GM19438 (cell line): Measurements from ENCODE around the gene RPS4Y1.
"Not testable (repeated sequence)": the region's sequence is repeated elsewhere in the genome, so short reads cannot be mapped to it uniquely, and the experiment has no call there.

Experiments used
- ATAC-seq: cut with Tn5 transposase; IDR thresholded peaks from one replicate; pipeline ENCODE4 v1.9.1; 2021; ENCODE audit warnings: low read depth; ENCODE audit not compliant: unreplicated experiment

The RPS4Y1 gene

GRCh38 chrY:2841471-2841893 lies at the start of gene RPS4Y1:
Gene RPS4Y1, plus strand, starts transcription at chrY:2841602. Its CDS starts 23 bp downstream, at chrY:2841625.
- ATAC-seq, result no peak

DNA sequence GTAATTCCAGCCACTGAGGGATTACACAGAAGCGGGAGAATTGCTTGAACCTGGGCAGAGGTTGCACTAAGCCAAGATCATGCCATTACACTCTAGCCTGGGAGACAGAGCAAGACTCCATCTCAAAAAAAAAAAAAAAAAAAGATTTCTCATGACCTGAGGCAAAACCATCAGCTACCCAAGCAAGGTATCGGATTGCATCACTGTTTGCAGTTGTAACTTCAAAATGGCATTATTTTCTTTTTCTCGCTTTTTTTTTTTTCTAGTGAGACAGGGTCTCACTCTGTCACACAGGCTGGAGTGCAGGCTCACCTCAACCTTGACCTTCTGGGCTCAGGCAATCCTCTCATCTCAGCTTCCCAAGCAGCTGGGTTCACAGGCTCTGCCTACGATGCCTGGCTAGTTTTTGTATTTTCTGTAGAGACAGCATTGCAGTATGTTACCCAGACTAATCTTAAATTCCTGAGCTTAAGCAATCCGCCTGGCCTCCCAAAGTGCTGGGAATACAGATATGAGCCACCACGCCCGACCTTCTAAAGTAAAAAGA lies 44.4 kb upstream of the RPS4Y1 start:
- no peak for ATAC-seq

DNA sequence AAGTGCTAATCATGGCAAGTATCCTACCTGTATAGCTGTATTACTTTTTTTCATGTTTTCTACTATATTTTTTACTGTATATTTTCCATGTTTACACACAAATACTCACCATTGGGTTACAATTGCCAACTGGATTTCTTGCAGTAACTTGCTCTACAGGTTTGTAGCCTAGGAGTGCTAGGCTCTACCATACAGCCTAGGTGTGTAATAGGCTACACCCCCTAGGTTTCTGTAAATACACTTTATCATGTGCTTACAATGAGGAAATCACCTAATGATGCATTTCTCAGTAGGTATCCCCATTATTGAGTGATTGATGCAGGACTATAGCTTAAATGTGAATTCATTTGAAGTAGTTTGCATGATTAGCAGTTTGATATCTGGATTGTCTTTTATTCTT lies 43.4 kb upstream of the RPS4Y1 start:
- ATAC-seq, result no peak

GRCh38 chrY:2800246-2800645 lies 41.2 kb upstream of the RPS4Y1 start:
- ATAC-seq, result no peak

DNA sequence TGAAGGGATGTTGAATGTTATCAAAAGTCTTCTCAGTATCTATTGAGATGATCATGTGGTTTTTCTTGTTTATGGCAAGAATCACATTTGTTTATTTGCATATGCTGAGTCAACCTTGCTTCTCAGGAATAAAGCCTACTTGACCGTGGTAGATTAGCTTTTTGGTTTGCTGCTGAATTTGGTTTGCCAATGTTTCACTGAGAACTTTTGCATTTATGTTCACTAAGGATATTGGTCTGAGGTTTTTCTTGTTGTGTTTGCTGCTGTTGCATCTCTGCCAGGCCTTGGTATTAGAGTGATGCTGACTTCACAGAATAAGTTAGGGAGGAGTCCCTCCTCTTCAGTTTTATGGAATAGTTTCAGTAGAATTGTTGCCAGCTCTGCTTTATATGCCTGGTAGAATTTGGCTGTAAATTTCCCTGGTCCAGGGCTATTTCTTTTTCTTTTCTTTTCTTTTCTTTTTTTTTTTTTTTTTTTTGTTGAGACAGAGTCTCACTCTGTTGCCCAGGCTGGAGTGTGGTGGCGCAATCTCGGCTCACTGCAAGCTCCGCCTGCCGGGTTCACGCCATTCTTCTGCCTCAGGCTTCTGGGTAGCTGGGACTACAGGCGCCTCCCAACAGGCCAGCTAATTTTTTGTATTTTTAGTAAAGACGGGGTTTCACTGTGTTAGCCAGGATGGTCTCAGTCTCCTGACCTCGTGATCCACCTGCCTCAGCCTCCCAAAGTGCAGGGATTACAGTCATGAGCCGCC lies 24.1 kb upstream of the RPS4Y1 start:
- not testable (repeated sequence) for ATAC-seq

DNA sequence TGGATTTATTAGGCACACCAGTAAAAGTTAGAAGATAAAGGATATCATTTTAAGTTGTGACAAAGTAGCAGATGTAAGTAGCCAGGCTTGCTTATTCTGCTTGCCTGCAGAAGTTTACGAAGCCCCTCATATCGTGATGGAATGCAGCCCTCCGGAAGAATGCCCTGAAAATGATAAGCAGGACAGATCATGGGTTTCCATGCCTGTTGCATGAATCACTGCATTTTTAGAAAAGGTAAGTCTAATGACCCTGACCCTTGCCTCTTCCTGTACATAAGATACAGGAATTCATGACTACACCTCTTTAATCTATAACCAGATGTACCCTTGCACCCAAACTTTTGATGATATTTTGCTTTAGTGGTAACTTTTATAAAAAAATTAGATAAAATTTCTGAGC lies 16.9 kb upstream of the RPS4Y1 start:
- no peak for ATAC-seq

- no peak for ATAC-seq
Measured at GRCh38 chrY:2828497-2828896, 12.9 kb upstream of the RPS4Y1 start.

- no peak for ATAC-seq
Measured at GRCh38 chrY:2835230-2835629, 6.2 kb upstream of the RPS4Y1 start.

DNA sequence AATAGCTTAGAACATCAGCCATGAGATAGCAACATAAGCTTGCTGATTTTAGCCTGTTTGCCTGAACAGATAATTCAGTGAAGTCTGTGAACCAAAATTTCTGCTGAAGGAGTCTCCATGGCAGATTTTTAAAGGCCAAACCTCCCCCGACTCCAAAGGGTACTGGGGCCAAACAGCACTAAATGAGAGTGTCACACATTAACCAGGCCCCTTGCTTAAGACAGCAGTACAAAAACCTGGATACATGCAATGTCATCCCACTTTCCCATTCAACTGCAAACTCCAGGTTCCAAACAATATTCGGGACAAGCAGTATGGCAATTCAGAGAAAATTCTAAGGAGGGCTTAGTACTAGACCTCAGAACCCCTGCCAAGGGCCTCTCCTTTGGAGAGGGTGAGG lies 4.3 kb upstream of the RPS4Y1 start:
- no peak for ATAC-seq

DNA sequence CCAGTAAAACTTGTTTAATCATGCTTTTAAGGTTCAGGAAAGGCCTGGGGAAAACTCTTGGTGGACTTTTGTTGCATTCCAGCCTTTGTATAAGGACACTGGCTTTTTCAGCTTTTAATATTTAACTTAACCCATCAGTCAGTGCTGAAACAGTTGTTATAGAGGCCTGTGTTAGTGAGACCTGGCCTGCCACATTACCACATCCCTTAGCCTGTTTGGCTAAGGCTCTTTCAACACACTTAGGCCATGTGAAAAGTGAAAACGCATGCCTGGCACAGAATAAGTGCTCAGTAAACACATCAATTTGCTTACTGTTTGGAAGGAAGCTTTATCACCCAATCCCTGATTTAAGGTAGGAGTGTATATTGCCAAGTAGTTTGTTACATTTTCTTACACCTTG lies 3.5 kb upstream of the RPS4Y1 start:
- no peak for ATAC-seq

DNA sequence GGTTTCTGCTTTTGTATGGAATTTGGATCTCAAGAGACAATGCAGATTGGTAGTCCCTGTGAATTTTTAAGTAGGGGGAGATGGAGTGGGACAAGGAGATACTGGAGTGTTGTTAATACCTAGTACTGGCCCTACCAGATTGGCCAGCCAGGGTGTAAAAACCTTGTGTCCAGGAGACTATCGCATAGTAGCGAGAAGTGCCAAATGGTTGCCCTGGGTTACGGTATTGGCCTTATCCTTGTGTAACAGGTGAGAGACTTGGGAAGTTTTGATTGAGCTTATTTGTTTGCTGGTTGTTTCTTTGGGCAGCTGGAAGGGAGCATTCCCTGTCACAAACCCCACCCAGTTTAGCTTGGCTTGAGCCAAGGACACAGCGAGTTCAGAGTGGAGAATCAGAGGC lies 5.4 kb downstream of the RPS4Y1 start:
- ATAC-seq, result no peak

- no peak for ATAC-seq
Measured at GRCh38 chrY:2848384-2848783, 7.0 kb downstream of the RPS4Y1 start.

DNA sequence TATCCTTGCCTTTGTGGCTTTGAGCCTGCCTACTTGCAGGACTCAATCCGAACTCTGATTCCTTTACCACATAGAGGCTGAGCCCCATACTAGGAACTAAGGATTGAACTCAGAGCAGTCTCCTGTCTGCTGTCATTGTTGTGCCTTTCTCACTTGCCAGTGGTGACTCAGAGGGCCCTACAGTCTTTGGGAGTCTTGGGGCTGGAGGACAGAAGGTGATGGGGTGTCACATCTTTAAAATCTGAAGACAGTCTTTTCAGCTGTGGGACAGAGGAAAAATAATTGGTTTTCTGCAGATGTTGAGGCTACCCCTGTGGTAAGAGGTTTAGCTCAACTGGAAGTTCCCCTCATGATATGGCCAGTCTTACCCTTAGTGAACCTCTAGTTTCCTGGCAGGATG lies 8.0 kb downstream of the RPS4Y1 start:
- ATAC-seq, result no peak

- no peak for ATAC-seq
Measured at GRCh38 chrY:2854145-2854774, 12.9 kb downstream of the RPS4Y1 start.

DNA sequence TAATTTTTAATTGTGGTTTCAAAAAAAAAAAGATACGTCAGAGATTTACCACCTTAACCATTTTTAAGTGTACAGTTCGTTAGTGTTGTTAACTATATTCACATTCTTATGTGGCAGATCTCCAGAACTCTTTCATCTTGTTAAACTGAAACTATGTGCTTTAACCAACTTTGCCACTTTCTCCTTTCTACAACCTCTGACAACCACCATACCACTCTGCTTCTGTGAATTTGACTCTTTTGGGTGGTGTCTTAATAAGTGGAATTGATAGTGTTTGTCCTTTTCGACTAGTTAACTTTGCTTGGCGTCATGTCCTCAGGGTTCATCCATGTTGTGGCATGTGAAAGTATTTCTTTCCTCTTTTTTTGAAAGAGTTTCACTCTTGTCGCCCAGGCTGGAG lies 15.7 kb downstream of the RPS4Y1 start:
- ATAC-seq, result no peak

- no peak for ATAC-seq
Measured at GRCh38 chrY:2857686-2858085, 16.3 kb downstream of the RPS4Y1 start.

DNA sequence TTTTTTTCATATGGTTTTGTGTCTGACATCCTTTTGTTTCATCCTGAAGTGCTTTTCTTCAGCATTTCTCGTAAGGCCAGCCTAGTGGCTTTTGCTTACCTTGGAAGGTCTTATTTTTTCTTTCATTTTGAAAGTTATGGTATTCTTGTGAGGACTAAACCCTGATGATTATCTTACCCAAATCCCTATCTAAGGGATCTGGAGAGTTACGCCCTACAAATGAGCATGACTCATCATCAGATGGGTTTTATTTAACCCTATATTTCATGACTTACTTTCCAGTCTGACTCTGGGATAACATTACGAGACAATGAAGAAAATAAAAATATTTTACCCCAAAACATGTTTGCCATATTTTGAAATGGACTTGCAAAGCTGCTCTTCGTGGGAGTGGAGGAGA lies 18.4 kb downstream of the RPS4Y1 start:
- no peak for ATAC-seq

- ATAC-seq, result no peak
Measured at GRCh38 chrY:2860511-2860910, 19.1 kb downstream of the RPS4Y1 start.

DNA sequence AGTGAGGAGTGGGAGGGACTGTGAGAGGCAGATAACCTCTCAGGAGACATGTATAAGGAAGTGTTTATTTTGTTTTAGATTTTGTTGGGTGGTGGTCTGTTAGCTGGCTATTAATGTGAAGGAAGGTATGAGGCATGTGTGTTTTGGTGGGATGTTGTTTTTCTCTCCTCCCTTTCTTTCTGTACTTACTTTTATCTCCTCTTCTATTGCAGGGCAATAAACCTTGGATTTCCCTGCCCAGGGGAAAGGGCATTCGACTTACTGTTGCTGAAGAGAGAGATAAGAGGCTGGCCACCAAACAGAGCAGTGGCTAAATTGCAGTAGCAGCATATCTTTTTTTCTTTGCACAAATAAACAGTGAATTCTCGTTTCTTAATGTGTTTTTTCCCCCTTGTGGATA lies 25.2 kb downstream of the RPS4Y1 start:
- no peak for ATAC-seq

GRCh38 chrY:2867469-2867868 lies 26.1 kb downstream of the RPS4Y1 start:
- ATAC-seq, result no peak

- no peak for ATAC-seq
Measured at GRCh38 chrY:2868035-2868607, 26.7 kb downstream of the RPS4Y1 start.

GRCh38 chrY:2872234-2872633 lies 30.8 kb downstream of the RPS4Y1 start:
- ATAC-seq, result not testable (repeated sequence)
